Erythroblast (primary cell): ENCODE data around the gene RAMACL.

ENCODE experiments used
- GATA1 ChIP-seq: IDR thresholded peaks from 2 replicates; pipeline ENCODE4 v1.6.1; 2011; ENCODE audit warnings: low read depth, mild to moderate bottlenecking, control low read depth, low read length, moderate library complexity
- POLR2A ChIP-seq: IDR thresholded peaks from 2 replicates; pipeline ENCODE4 v1.6.1; 2011; ENCODE audit warnings: mild to moderate bottlenecking, low read length

DNA sequence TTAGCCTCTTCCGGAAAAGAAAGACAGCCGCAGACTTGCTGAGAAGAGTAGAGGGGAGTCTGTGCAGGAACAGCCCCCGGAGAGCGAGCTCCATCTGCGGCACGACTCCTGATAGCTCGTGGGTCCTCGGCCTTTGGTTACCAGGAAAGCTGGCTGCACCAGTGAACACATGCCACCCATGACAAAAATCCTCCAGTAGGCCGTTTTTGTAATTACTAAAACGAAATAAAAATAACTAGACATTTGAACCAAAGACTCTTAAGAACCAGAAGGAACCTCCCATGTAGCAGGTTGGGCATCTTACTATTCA is 42.2 kb downstream of the RAMACL start:
- TF ChIP-seq POLR2A (no peak), GATA1 (no peak)
